ENCODE measurements around the gene PMEL.
A peak's percentile ranks its signal among the peaks of the same experiment; 100 is the strongest.

- TF ChIP-seq POLR2A (IDR thresholded peaks at IDR 0.05) (peak; percentile 96 to 99), CTCF (IDR thresholded peaks at IDR 0.05) (peak in 3 of 6 experiments; percentile 25 to 45 (median 36))
Measured at GRCh38 chr12:55973599-55974307, 7.9 kb upstream of the PMEL start, which contains the start of gene RAB5B.

Data from adrenal gland (tissue), 5 donors.